Measurements from ENCODE around the gene PHC2. TPM values are rescaled to one million over a fixed set of nuclear protein-coding genes. Genes with fewer than 3 reads are reported as not detected.

The PHC2 gene
- polyA plus RNA-seq, 1 donor (not counting 4 experiments of a cell fraction or from before 2014, with no cell fraction given) = 51.7 TPM

DNA sequence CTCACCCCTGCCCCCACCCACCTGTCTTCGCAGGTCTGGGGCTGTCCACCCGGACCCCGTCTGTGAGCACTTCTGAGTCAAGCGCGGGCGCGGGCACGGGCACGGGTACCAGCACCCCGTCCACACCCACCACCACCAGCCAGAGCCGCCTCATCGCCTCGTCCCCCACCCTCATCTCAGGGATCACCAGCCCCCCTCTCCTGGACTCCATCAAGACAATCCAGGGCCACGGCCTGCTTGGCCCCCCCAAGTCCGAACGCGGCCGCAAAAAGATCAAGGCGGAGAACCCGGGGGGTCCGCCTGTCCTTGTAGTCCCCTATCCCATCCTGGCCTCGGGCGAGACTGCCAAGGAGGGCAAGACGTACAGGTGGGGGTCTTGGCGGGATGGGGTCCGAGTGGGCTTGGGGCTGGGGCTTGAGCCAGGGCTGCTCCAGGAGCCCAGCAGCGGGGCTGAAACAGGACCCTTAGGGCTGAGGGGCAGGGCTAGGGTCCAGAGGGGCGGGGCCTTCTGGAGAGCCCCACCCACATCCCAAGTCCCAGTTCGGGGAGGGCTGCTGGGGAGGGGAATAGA is 150.7 kb downstream of the PHC2 start:
- Histone ChIP-seq H3K79me2 (ENCODE audit: control insufficient read depth, insufficient read depth, low read length) (no peaks in the 10 kb centered on the region), H3K27ac (ENCODE audit: control insufficient read depth, insufficient read depth, low read length) (no peak overlapping the region), H3K36me3 (ENCODE audit: control insufficient read depth in 2 of 2, extremely low read depth in 1 of 2, insufficient read depth in 2 of 2, low read length in 2 of 2) (peaks cover 0 to 4% of the 10 kb centered on the region in 2 experiments), H3K27me3 (ENCODE audit: control insufficient read depth, extremely low read depth, insufficient read depth, low read length) (no peaks in the 10 kb centered on the region), H3K4me2 (ENCODE audit: control insufficient read depth, extremely low read depth, insufficient read depth, low read depth, low read length) (no peak overlapping the region), H3K9me1 (ENCODE audit: control insufficient read depth, extremely low read depth, insufficient read depth, low read length) (no peaks in the 10 kb centered on the region), H3K4me1 (ENCODE audit: control insufficient read depth, extremely low read depth, insufficient read depth, low read length) (no peaks in the 10 kb centered on the region), H2AFZ (ENCODE audit: control insufficient read depth, low read length) (no peak overlapping the region), H3K9ac (ENCODE audit: control insufficient read depth, extremely low read depth, insufficient read depth, low read length) (no peak overlapping the region), H3K9me3 (ENCODE audit: control insufficient read depth, low read depth, low read length) (no peaks in the 10 kb centered on the region), H3K4me3 (ENCODE audit: control insufficient read depth in 2 of 3, extremely low read depth in 1 of 3, insufficient read depth in 2 of 3, low read depth in 1 of 3, low read length in 3 of 3) (no peak overlapping the region), H4K20me1 (ENCODE audit: control insufficient read depth, extremely low read depth, insufficient read depth, low read length) (no peaks in the 10 kb centered on the region)
- no peak for DNase-seq (ENCODE audit: low read depth, low spot score)
- TF ChIP-seq, protein P1, sequence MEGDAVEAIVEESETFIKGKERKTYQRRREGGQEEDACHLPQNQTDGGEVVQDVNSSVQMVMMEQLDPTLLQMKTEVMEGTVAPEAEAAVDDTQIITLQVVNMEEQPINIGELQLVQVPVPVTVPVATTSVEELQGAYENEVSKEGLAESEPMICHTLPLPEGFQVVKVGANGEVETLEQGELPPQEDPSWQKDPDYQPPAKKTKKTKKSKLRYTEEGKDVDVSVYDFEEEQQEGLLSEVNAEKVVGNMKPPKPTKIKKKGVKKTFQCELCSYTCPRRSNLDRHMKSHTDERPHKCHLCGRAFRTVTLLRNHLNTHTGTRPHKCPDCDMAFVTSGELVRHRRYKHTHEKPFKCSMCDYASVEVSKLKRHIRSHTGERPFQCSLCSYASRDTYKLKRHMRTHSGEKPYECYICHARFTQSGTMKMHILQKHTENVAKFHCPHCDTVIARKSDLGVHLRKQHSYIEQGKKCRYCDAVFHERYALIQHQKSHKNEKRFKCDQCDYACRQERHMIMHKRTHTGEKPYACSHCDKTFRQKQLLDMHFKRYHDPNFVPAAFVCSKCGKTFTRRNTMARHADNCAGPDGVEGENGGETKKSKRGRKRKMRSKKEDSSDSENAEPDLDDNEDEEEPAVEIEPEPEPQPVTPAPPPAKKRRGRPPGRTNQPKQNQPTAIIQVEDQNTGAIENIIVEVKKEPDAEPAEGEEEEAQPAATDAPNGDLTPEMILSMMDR (optimal IDR thresholded peaks at IDR 0.05 in 1 of 3, IDR thresholded peaks at IDR 0.05 in 1 of 3, conservative IDR thresholded peaks at IDR 0.05 in 1 of 3; ENCODE audit: extremely low read depth in 1 of 3, insufficient read depth in 2 of 3, low read length in 3 of 3) = no peak
- TF ChIP-seq EZH2 (IDR thresholded peaks at IDR 0.05; ENCODE audit: low read length) = no peak
- dilution Hi-C loops (cut with MboI; ENCODE audit: extremely low pct_ligation_motif_present, low sequenced_read_pairs) = no loop called here
- FAIRE-seq = no peak

DNA sequence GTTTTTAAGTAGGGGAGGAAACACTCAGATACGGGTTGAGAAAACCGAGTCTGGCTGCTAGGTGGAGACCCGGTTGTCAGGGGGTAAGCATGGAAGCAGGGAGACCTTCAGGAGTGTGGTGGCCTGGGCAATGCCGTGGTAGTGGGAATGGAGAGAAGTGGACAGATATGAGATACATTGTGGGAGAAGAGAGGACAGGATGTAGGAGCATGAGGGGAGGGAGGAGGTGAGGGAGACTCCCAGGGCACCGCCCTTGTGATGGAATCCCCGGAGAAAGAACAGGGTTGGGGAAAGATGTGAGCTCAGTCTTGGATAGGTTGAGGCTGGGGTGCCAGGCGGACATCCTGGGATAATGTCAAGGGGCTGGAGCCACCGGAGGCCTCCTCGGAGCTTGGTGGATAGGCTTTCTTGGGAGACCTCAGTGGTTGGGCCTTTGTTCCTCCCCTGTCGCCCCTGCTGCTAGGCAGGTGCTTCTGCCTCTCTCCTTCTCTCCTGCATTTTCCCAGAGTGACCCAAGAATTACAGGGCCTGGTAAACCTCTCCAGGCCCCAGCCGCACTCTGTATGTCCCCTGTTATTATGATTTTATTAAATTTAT is 153.3 kb downstream of the PHC2 start:
- Histone ChIP-seq H3K9ac (ENCODE audit: control insufficient read depth, extremely low read depth, insufficient read depth, low read length) (no peak overlapping the region), H3K4me3 (ENCODE audit: control insufficient read depth in 2 of 3, extremely low read depth in 1 of 3, insufficient read depth in 2 of 3, low read depth in 1 of 3, low read length in 3 of 3) (no peak overlapping the region), H3K79me2 (ENCODE audit: control insufficient read depth, insufficient read depth, low read length) (no peaks in the 10 kb centered on the region), H3K36me3 (ENCODE audit: control insufficient read depth in 2 of 2, extremely low read depth in 1 of 2, insufficient read depth in 2 of 2, low read length in 2 of 2) (peaks cover 0 to 4% of the 10 kb centered on the region in 2 experiments), H4K20me1 (ENCODE audit: control insufficient read depth, extremely low read depth, insufficient read depth, low read length) (no peaks in the 10 kb centered on the region), H3K4me1 (ENCODE audit: control insufficient read depth, extremely low read depth, insufficient read depth, low read length) (no peaks in the 10 kb centered on the region), H2AFZ (ENCODE audit: control insufficient read depth, low read length) (no peak overlapping the region), H3K4me2 (ENCODE audit: control insufficient read depth, extremely low read depth, insufficient read depth, low read depth, low read length) (no peak overlapping the region), H3K9me3 (ENCODE audit: control insufficient read depth, low read depth, low read length) (no peaks in the 10 kb centered on the region), H3K9me1 (ENCODE audit: control insufficient read depth, extremely low read depth, insufficient read depth, low read length) (no peaks in the 10 kb centered on the region), H3K27ac (ENCODE audit: control insufficient read depth, insufficient read depth, low read length) (no peak overlapping the region), H3K27me3 (ENCODE audit: control insufficient read depth, extremely low read depth, insufficient read depth, low read length) (no peaks in the 10 kb centered on the region)
- DNase-seq (ENCODE audit: low read depth, low spot score) = no peak
- TF ChIP-seq EZH2 (IDR thresholded peaks at IDR 0.05; ENCODE audit: low read length) = no peak
- TF ChIP-seq, protein P1 (optimal IDR thresholded peaks at IDR 0.05 in 1 of 3, IDR thresholded peaks at IDR 0.05 in 1 of 3, conservative IDR thresholded peaks at IDR 0.05 in 1 of 3; ENCODE audit: extremely low read depth in 1 of 3, insufficient read depth in 2 of 3, low read length in 3 of 3) = no peak
- FAIRE-seq = no peak
- dilution Hi-C loops (cut with MboI; ENCODE audit: extremely low pct_ligation_motif_present, low sequenced_read_pairs) = no loop called here
